AG04449 (cell line): Measurements from ENCODE around the gene GCC2.
"Not testable (repeated sequence)": the region's sequence is repeated elsewhere in the genome, so short reads cannot be mapped to it uniquely, and the experiment has no call there.

Experiments used
- CTCF ChIA-PET: fragments of 350-600 bp; formaldehyde crosslinking; extraction: SDS; loops from one replicate; lab custom pipeline; 2021; ENCODE audit warnings: antibody characterized with exemption; lab: Yijun Ruan, JAX
- POLR2A ChIA-PET: fragments of 400-600, 350-600 bp; formaldehyde crosslinking; extraction: SDS; loops from one replicate; lab custom pipeline; 2020; ENCODE audit warnings: antibody characterized with exemption, inconsistent platforms; lab: Yijun Ruan, JAX
- DNase-seq: peaks from one replicate; pipeline ENCODE4 v3.0.0-alpha.2; 2010; ENCODE audit warnings: low read depth, low spot score
- H3K4me3 ChIP-seq: 2 replicates; pipeline ENCODE4 v1.5.1; 2011; ENCODE audit warnings: low read depth, mild to moderate bottlenecking, control low read depth, low read length
- TF ChIP-seq, protein P1 (sequence below): IDR thresholded peaks from one replicate; pipeline ENCODE4 v1.5.1; 2011; ENCODE audit warnings: mild to moderate bottlenecking, moderate library complexity, low read length, control low read depth, inconsistent platforms; ENCODE audit not compliant: insufficient read depth; ENCODE audit errors: missing control alignments

Gene GCC2

GRCh38 chr2:108553209-108553919 is 104.4 kb downstream of the GCC2 start:
- H3K4me3 ChIP-seq = no peak overlapping the region
- DNase-seq = no peak
- TF ChIP-seq, protein P1, sequence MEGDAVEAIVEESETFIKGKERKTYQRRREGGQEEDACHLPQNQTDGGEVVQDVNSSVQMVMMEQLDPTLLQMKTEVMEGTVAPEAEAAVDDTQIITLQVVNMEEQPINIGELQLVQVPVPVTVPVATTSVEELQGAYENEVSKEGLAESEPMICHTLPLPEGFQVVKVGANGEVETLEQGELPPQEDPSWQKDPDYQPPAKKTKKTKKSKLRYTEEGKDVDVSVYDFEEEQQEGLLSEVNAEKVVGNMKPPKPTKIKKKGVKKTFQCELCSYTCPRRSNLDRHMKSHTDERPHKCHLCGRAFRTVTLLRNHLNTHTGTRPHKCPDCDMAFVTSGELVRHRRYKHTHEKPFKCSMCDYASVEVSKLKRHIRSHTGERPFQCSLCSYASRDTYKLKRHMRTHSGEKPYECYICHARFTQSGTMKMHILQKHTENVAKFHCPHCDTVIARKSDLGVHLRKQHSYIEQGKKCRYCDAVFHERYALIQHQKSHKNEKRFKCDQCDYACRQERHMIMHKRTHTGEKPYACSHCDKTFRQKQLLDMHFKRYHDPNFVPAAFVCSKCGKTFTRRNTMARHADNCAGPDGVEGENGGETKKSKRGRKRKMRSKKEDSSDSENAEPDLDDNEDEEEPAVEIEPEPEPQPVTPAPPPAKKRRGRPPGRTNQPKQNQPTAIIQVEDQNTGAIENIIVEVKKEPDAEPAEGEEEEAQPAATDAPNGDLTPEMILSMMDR = no peak
- ChIA-PET POLR2A (no interaction called here), CTCF (interaction anchor here (0.7 to 1.6 kb wide), 3 partner anchors 15 to 31 kb away, joined by 3 to 4 read pairs (median 4); no protein-coding TSS in a partner anchor)

DNA sequence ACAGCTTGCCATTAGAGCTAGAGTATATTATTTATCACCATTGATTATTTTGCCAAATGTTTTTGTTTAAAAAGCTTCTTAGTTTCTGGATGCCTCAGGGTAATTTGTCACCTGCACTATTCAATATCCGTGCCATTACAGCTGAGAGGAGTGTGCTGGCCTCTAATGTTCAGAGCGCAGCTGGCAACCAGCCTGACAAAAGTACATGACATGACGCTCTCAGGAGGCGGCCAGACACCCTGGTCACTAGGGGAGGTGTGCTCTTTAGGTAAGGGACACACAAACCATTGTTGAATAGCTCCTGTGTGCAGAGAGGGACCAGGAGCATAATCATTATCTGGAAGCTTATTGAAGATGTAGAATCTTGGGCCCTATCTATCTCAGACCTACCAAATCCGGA is 105.5 kb downstream of the GCC2 start:
- DNase-seq = no peak
- CTCF ChIA-PET = no interaction called here
- POLR2A ChIA-PET = no interaction called here

DNA sequence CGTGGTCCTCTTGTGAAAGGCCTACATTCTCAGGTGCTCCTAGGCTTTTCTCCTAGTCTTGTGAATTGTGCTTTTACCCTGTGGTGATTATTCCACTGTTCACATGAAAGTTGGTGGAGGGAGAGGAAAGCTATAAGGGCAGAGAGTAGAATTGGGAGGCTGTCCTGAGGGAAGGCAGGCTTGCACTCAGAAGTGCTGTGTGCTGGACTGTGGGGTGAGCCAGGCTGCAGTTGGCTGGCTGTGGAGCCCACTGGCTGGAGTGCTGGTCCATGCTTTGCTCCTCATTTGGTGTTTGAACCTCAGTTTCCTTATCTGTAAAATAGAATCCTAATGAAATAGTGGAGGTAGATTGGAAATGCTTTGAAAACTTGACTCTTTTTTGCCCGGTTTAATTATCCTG is 106.6 kb downstream of the GCC2 start:
- no peak overlapping the region for H3K4me3 ChIP-seq
- POLR2A ChIA-PET = interaction anchor here (0.7 kb wide), 1 partner anchor 25 kb away, joined by 3 read pairs; no protein-coding TSS in a partner anchor
- CTCF ChIA-PET = interaction anchor here (2.1 kb wide), 1 partner anchor 28 kb away, joined by 8 read pairs; no protein-coding TSS in a partner anchor
- TF ChIP-seq, protein P1 = no peak
- no peak for DNase-seq

More for the DNA sequence above, 105.5 kb downstream of the GCC2 start:
- H3K4me3 ChIP-seq = no peak overlapping the region
- TF ChIP-seq, protein P1 = no peak

GRCh38 chr2:108556581-108556980 is 107.6 kb downstream of the GCC2 start:
- POLR2A ChIA-PET = not testable (repeated sequence)

More at GRCh38 chr2:108556581-108556980, 107.6 kb downstream of the GCC2 start:
- DNase-seq, H3K4me3 ChIP-seq: not testable (repeated sequence)
- CTCF ChIA-PET = interaction anchor here (0.9 to 2.1 kb wide), 2 partner anchors 15 to 27 kb away, joined by 4 to 8 read pairs; no protein-coding TSS in a partner anchor
